Ectodermal cell (in vitro differentiated cells): Measurements from ENCODE around the gene IDE.

Experiments
- H3K27ac ChIP-seq: 2 replicates; pipeline ENCODE4 v1.7.0; 2013; ENCODE audit warnings: mild to moderate bottlenecking, low read depth, low read length; ENCODE audit not compliant: insufficient read depth, poor library complexity, severe bottlenecking
- H3K27me3 ChIP-seq: 2 replicates; pipeline ENCODE4 v1.7.0; 2013; ENCODE audit warnings: mild to moderate bottlenecking, low read length; ENCODE audit not compliant: insufficient read depth, control insufficient read depth, poor library complexity, severe bottlenecking
- H3K36me3 ChIP-seq: one replicate; pipeline ENCODE4 v1.7.0; 2013; ENCODE audit warnings: low read length; ENCODE audit not compliant: control insufficient read depth, insufficient read depth
- H3K4me1 ChIP-seq: one replicate; pipeline ENCODE4 v1.7.0; 2013; ENCODE audit warnings: low read length; ENCODE audit not compliant: control insufficient read depth, insufficient read depth
- H3K4me3 ChIP-seq: 2 replicates; pipeline ENCODE4 v1.7.0; 2013; ENCODE audit warnings: low read depth, low read length, control low read depth; ENCODE audit not compliant: insufficient read depth
- H3K9me3 ChIP-seq: 2 replicates; pipeline ENCODE4 v1.7.0; 2013; ENCODE audit warnings: mild to moderate bottlenecking, low read length, moderate library complexity; ENCODE audit not compliant: control insufficient read depth
- WGBS, 2 experiments: methylation state at CpG; one replicate each; pipeline ENCODE4 v1.1.7; 2013; ENCODE audit warnings: missing lambda C conversion rate in 2 of 2; 5-methylcytosine and 5-hydroxymethylcytosine counted together

Gene IDE

GRCh38 chr10:92567952-92568600, 5.8 kb downstream of the IDE start:
- Histone ChIP-seq H3K4me3 (no peak overlapping the region), H3K36me3 (no peaks in the 10 kb centered on the region), H3K9me3 (no peaks in the 10 kb centered on the region), H3K4me1 (peaks cover 11% of the 10 kb centered on the region), H3K27me3 (no peaks in the 10 kb centered on the region), H3K27ac (no peak overlapping the region)
- 74 to 84% methylated on average over 4 of the region's 4 CpGs for WGBS, 2 experiments

- Histone ChIP-seq H3K4me1 (no peaks in the 10 kb centered on the region), H3K27me3 (no peaks in the 10 kb centered on the region), H3K4me3 (no peak overlapping the region), H3K9me3 (no peaks in the 10 kb centered on the region), H3K36me3 (peaks cover 6% of the 10 kb centered on the region), H3K27ac (no peak overlapping the region)
Measured at GRCh38 chr10:92562424-92562823, 11.5 kb downstream of the IDE start.

- H3K4me3 ChIP-seq: no peak overlapping the region
- no peaks in the 10 kb centered on the region for H3K27me3 ChIP-seq
- H3K9me3 ChIP-seq: no peaks in the 10 kb centered on the region
- H3K36me3 ChIP-seq: peaks cover 16% of the 10 kb centered on the region
- H3K4me1 ChIP-seq: no peaks in the 10 kb centered on the region
- H3K27ac ChIP-seq: no peak overlapping the region
- WGBS, 2 experiments: 97 to 98% methylated on average over 4 of the region's 4 CpGs
Measured at GRCh38 chr10:92559046-92559445, 14.8 kb downstream of the IDE start.

- H3K27me3 ChIP-seq: no peaks in the 10 kb centered on the region
- H3K36me3 ChIP-seq: peaks cover 12% of the 10 kb centered on the region
- 96 to 100% methylated on average over 1 to 2 of the region's 2 CpGs for WGBS, 2 experiments
- no peak overlapping the region for H3K27ac ChIP-seq
- no peaks in the 10 kb centered on the region for H3K9me3 ChIP-seq
- no peak overlapping the region for H3K4me3 ChIP-seq
- H3K4me1 ChIP-seq: no peaks in the 10 kb centered on the region
Measured at GRCh38 chr10:92553959-92554358, 19.9 kb downstream of the IDE start.

GRCh38 chr10:92552310-92552709, 21.6 kb downstream of the IDE start:
- 86 to 91% methylated on average over 5 of the region's 5 CpGs for WGBS, 2 experiments
- Histone ChIP-seq H3K4me1 (no peaks in the 10 kb centered on the region), H3K27me3 (no peaks in the 10 kb centered on the region), H3K4me3 (no peak overlapping the region), H3K36me3 (peaks cover 12% of the 10 kb centered on the region), H3K27ac (no peak overlapping the region), H3K9me3 (no peaks in the 10 kb centered on the region)

GRCh38 chr10:92550924-92551323, 23.0 kb downstream of the IDE start:
- H3K4me3 ChIP-seq: no peak overlapping the region
- H3K4me1 ChIP-seq: no peaks in the 10 kb centered on the region
- 74 to 85% methylated on average over 2 of the region's 2 CpGs for WGBS, 2 experiments
- H3K9me3 ChIP-seq: no peaks in the 10 kb centered on the region
- peaks cover 9% of the 10 kb centered on the region for H3K36me3 ChIP-seq
- no peaks in the 10 kb centered on the region for H3K27me3 ChIP-seq
- H3K27ac ChIP-seq: no peak overlapping the region

GRCh38 chr10:92547676-92548075, 26.2 kb downstream of the IDE start:
- H3K27ac ChIP-seq: no peak overlapping the region
- no peak overlapping the region for H3K4me3 ChIP-seq
- 93 to 95% methylated on average over 4 of the region's 4 CpGs for WGBS, 2 experiments
- no peaks in the 10 kb centered on the region for H3K36me3 ChIP-seq
- no peaks in the 10 kb centered on the region for H3K9me3 ChIP-seq
- H3K27me3 ChIP-seq: no peaks in the 10 kb centered on the region
- H3K4me1 ChIP-seq: no peaks in the 10 kb centered on the region

- Histone ChIP-seq H3K36me3 (no peaks in the 10 kb centered on the region), H3K27ac (no peak overlapping the region), H3K4me1 (no peaks in the 10 kb centered on the region), H3K27me3 (no peaks in the 10 kb centered on the region), H3K4me3 (no peak overlapping the region), H3K9me3 (no peaks in the 10 kb centered on the region)
- 85 to 93% methylated on average over 1 of the region's 1 CpG for WGBS, 2 experiments
Measured at GRCh38 chr10:92545556-92545955, 28.3 kb downstream of the IDE start.

- WGBS, 2 experiments: 92 to 93% methylated on average over 3 of the region's 3 CpGs
- Histone ChIP-seq H3K4me3 (no peak overlapping the region), H3K36me3 (no peaks in the 10 kb centered on the region), H3K4me1 (no peaks in the 10 kb centered on the region), H3K9me3 (no peaks in the 10 kb centered on the region), H3K27me3 (no peaks in the 10 kb centered on the region), H3K27ac (no peak overlapping the region)
Measured at GRCh38 chr10:92544296-92544695, 29.6 kb downstream of the IDE start.

GRCh38 chr10:92542458-92542857, 31.4 kb downstream of the IDE start:
- no peak overlapping the region for H3K27ac ChIP-seq
- H3K4me1 ChIP-seq: no peaks in the 10 kb centered on the region
- no peaks in the 10 kb centered on the region for H3K27me3 ChIP-seq
- H3K36me3 ChIP-seq: no peaks in the 10 kb centered on the region
- 93% methylated on average over 5 of the region's 5 CpGs for WGBS, 2 experiments
- no peaks in the 10 kb centered on the region for H3K9me3 ChIP-seq
- no peak overlapping the region for H3K4me3 ChIP-seq

- no peaks in the 10 kb centered on the region for H3K9me3 ChIP-seq
- H3K27me3 ChIP-seq: no peaks in the 10 kb centered on the region
- H3K4me1 ChIP-seq: no peaks in the 10 kb centered on the region
- no peak overlapping the region for H3K4me3 ChIP-seq
- no peak overlapping the region for H3K27ac ChIP-seq
- no peaks in the 10 kb centered on the region for H3K36me3 ChIP-seq
Measured at GRCh38 chr10:92541583-92541982, 32.3 kb downstream of the IDE start.
